Sigmoid colon (tissue), 4 donors: ENCODE measurements around the gene FRS2.

Experiments
- POLR2A ChIP-seq, 2 donors: fragments of 450-650 bp; IDR thresholded peaks; one replicate each; pipeline ENCODE4 v1.6.1; 2016; ENCODE audit warnings: antibody characterized with exemption in 2 of 2, mild to moderate bottlenecking in 2 of 2, moderate library complexity in 2 of 2
- POLR2AphosphoS5 ChIP-seq, 4 donors: sonication (generic); formaldehyde crosslinking; IDR thresholded peaks; one replicate each; pipeline ENCODE4 v1.6.1; 2017; ENCODE audit warnings: antibody characterized with exemption in 4 of 4
- TF ChIP-seq, protein P1 (sequence below), 4 experiments: fragments of 450-650 bp in 3 of 4; fragments of 200-600 bp in 1 of 4; IDR thresholded peaks; one replicate each; pipeline ENCODE4 v1.5.1; 2016 to 2019; ENCODE audit warnings: antibody characterized with exemption in 4 of 4, mild to moderate bottlenecking in 3 of 4, moderate library complexity in 2 of 4

DNA sequence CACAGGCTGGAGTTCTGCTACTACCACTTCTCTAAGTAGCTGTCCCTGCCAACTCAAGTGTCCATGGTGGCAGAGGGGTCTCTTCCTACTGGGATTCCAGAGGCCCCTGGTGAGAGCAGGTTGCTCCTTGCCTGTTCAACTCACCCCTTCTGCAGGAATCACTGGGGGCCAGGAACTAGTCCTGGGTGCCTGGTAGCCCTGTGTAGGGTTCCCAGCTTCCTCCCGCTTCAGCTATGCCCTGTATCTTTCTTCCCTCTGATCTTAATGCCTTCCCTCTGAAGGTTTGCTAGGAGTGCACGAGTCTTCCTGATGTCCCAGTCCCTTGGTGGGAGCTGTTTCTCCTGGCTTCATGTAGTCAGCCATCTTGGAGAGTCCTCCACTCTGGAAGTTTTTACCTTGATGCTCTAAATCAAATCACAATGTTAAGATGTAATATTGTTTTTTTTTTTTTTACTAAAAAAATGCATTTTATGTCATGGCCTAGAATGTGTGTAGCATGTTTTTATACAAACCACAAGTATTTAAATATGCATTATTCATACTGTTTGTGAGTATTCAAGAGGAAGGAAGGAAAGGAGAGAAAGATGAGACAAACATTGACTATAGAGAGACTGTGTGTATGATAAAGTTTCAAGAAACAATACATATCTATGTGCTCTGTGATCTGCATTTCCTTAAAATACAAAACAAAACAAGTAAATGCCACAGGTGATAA lies 54.7 kb downstream of the FRS2 start:
- TF ChIP-seq POLR2A (IDR thresholded peaks at IDR 0.05) = no peak
- TF ChIP-seq, protein P1, sequence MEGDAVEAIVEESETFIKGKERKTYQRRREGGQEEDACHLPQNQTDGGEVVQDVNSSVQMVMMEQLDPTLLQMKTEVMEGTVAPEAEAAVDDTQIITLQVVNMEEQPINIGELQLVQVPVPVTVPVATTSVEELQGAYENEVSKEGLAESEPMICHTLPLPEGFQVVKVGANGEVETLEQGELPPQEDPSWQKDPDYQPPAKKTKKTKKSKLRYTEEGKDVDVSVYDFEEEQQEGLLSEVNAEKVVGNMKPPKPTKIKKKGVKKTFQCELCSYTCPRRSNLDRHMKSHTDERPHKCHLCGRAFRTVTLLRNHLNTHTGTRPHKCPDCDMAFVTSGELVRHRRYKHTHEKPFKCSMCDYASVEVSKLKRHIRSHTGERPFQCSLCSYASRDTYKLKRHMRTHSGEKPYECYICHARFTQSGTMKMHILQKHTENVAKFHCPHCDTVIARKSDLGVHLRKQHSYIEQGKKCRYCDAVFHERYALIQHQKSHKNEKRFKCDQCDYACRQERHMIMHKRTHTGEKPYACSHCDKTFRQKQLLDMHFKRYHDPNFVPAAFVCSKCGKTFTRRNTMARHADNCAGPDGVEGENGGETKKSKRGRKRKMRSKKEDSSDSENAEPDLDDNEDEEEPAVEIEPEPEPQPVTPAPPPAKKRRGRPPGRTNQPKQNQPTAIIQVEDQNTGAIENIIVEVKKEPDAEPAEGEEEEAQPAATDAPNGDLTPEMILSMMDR (IDR thresholded peaks at IDR 0.05) = no peak
- TF ChIP-seq POLR2AphosphoS5 (IDR thresholded peaks at IDR 0.05) = no peak
